HG02840 (cell line): ENCODE measurements around the gene JUNB.
"Not testable (repeated sequence)": the region's sequence is repeated elsewhere in the genome, so short reads cannot be mapped to it uniquely, and the experiment has no call there.

Experiments
- ATAC-seq: cut with Tn5 transposase; IDR thresholded peaks from one replicate; pipeline ENCODE4 v1.9.1; 2021; ENCODE audit warnings: mild to moderate bottlenecking, moderate library complexity, moderate number of reproducible peaks; ENCODE audit not compliant: unreplicated experiment, low FRiP score

JUNB gene

DNA sequence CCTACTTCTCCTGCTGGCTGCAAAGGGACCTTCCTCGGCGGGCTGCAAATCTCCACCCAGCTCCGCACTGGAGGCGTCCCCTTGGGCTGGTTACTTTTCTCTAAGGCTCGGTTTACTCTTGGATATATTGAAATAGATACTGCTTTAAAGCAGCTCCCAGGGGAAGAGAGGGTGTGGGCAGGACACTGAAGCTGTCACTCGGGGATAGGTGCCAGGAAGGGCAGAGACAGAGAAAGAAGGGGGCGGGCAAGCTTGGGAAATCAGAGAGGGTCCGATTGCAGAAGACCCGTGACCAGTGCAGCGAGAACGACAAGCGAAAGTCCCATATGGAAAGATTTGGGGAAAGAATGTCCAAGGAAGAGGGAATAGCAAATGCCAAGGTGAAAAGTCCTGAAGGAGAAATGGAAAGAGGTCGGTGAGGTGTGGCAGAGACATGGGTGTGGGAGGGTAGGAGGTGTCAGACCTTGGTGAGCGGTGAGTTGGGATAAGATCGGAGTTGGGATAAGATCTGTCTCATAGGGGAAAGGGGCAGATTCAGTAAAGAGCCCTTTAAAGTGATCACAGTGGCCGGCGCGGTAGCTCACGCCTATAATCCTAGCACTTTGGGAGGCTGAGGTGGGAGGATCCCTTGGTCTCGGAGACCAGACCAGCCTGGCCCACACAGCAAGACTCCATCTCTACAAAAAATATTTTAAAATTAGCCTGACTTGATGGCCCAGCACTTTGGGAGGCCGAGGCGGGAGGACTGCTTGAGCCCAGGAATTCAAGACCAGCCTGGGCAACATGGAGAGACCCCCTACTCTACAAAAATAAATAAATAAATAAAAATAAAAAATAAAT lies 11.2 kb downstream of the JUNB start:
- no peak for ATAC-seq

DNA sequence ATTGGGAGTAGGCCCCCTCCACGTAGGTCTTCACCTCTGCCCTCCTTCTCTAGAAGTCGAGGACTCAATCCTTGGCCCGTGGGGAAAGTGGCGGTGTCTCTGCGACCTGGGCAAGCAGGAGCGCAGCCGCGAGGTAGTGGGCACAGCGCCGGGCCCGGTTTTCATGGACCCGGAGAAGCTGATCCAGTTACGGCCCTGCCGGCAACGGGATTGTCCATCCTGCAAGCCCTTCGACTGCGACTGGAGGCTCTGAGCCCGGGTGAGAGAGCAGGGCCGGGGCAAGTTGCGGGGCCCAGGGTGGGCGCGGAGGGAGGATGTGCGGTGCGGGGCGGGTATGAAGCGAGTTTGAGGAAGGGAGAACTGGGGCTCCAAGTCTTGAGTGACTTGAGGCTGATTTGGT lies 12.8 kb downstream of the JUNB start:
- no peak for ATAC-seq

DNA sequence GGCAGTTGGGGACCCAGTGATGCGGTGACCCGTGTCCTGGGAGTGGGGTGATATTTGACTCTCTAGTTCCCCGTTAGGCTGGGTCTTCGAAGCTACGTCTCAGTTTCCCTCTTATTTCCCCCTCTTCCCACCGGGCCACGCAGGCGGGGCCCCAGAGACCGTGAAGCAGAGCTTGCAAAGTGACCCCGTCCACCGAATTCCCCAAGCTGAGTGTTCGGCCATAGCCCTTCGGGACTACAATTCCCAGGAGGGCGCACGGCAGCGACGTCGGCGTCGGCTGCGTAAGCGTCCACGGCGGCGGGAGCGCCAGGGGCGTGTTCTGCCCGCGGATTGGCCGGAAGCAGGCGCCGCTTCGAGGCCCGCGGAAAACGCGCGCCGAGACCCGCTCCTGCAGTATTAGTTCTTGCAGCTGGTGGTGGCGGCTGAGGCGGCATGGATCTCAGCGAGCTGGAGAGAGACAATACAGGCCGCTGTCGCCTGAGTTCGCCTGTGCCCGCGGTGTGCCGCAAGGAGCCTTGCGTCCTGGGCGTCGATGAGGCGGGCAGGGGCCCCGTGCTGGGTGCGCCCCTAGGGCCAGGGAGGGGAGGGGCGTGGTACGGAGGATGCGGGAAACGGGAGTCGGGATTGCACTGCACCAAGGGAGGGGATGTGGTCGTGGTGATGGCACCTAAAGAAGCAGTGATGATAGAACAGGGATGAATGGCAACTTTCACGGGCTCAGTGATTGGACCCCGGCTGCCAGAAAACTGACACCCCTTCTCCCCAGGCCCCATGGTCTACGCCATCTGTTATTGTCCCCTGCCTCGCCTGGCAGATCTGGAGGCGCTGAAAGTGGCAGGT lies 15.2 kb downstream of the JUNB start, which contains the start of gene RNASEH2A:
TSS of gene RNASEH2A (plus strand) at position 343 of the 840 bp plus-strand sequence. CDS start at position 433, 90 bp downstream.
- peak; percentile 77 for ATAC-seq

DNA sequence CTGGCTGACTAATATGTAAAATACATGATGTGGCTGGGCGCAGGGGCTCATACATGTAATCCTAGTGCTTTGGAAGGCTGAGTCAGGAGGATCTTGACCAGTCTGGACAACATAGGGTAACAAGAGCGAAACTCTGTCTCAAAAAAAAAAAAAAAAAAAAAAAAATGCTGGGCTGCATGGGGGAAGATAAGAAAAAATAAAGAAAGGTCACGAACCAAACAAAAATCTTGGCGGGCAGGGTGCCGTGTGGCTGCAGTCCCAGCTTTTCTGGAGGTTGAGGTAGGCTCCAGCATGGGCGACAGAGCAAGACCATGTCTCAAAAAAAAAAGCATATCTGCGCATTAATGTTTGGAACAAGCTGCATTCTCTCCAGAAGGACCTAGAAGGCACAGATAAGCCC lies 23.8 kb downstream of the JUNB start:
- ATAC-seq = no peak

DNA sequence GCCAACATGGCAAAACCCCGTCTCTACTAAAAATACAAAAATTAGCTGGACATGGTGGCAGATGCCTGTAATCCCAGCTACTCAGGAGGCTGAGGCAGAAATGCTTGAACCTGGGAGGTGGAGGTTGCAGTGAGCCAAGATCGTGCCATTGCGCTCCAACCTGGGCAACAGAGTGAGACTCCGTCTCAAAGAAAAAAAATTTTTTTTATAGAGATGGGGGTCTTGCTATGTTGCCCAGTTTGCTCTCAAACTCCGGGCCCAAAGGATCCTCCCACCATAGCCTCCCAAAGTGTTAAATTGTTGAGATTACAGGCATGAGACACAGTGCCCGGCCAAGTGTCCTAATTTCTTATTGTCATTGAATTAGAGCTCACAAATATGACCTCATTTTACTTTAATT lies 25.9 kb downstream of the JUNB start:
- not testable (repeated sequence) for ATAC-seq

DNA sequence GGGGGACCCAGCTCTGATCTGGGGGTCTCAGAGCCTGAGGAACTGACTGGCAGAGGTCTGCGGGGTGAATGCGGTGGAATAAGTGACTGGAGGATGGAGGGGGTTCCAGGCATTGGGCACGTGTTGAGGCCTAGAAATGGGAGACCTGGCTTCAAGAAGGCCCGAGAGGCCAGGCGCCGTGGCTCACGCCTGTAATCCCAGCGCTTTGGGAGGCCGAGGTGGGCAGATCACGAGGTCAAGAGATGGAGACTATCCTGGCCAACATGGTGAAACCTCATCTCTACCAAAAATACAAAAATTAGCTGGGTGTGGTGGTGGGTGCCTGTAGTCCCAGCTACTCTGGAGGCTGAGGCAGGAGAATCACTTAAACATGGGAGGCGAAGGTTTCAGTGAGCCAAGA lies 26.5 kb downstream of the JUNB start:
- not testable (repeated sequence) for ATAC-seq

DNA sequence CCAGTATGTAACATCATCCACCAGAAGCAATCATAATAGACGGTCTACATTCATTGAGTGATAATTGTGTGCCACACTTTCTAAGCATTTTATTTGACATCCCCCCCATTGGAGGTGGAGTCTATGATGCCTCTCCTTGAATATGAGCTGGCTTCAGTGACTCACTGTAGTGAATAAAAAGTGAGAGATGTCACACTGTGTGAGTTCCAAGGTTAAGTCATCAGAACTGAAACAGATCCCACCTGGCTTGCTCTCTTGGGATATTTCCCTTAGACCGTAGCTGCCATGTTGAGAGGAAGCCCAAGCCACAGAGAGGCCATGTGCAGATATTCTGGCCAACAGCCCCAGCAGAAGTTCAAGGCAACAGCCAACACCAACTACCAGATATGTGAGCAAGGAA lies 30.5 kb downstream of the JUNB start:
- no peak for ATAC-seq

DNA sequence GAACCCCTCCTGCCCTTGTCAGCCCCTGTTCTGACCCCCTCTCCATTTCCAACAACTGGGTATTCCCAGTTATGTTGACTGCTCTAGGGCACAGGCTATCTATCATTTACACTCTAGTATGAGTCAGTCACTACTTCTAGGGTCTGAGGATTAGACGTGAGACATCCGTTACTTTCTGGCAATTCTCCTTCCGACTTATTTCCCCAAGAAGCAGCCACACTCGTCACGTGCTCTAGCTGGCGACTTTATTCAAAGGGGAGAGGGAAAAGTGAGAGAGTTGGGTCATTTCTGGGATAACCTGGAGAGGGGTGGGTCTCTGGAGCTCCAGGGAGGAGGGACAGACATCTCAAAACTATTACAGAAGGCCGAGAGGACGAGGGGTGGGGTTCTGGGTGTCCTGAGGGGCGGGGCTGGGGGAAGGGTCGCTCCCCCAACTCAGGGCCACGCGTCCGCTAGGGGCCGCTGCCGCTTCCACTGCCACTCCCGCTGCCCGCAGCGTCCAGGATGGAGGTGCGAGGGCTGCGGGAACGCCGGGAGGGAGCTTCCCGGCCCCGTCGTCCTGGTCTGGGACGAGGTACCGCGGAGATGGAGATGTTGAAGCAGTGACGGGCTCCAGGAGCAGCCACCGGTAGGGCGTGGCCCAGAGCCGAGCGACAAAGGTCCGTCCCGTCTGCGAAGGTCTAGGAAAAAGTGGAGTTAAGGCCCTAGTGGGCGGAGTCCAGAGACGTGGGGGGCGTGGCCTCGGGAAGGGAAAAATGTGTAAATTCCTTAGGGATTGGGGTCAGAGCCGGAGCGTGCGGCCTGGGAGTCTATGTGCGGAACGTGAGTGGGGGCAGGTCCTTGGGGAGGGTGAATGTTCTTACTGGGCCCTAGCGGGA lies 34.2 kb downstream of the JUNB start:
- ATAC-seq = no peak

DNA sequence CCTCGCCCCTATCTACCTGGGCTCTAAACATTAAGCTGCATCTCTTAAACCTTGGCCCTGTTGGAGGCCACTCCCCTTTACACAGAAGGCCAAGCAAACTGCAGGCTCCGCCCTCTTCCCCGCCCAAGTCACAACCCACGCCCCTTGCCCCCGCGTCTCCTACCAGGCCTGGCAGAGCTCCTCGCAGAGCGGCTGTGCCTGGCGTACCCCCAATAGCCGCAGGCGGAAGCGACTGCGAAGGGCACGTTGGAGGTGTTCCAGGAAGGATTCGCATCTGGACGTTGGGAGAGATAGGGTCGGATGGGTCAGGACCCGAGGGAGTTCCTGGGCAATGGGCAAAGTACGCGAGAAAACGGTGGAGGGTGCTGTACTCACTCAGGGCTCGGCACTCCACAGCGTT lies 37.2 kb downstream of the JUNB start:
- no peak for ATAC-seq

DNA sequence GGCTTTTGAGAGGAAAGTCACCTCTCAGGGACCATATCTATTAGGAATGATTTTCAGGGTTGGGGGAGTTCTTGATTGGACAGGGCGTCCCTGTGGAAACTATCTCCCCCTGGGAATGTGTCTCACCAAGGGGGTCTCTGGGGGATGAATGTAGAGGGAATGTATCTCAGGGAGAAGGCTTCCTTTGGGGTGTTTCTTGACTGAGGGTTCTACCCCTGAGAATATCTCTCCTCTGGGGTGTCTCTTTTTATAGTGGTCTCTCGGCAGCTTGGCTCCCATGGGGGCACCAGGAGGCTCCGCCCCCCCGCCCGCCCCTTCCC lies 42.1 kb downstream of the JUNB start:
- ATAC-seq = no peak

DNA sequence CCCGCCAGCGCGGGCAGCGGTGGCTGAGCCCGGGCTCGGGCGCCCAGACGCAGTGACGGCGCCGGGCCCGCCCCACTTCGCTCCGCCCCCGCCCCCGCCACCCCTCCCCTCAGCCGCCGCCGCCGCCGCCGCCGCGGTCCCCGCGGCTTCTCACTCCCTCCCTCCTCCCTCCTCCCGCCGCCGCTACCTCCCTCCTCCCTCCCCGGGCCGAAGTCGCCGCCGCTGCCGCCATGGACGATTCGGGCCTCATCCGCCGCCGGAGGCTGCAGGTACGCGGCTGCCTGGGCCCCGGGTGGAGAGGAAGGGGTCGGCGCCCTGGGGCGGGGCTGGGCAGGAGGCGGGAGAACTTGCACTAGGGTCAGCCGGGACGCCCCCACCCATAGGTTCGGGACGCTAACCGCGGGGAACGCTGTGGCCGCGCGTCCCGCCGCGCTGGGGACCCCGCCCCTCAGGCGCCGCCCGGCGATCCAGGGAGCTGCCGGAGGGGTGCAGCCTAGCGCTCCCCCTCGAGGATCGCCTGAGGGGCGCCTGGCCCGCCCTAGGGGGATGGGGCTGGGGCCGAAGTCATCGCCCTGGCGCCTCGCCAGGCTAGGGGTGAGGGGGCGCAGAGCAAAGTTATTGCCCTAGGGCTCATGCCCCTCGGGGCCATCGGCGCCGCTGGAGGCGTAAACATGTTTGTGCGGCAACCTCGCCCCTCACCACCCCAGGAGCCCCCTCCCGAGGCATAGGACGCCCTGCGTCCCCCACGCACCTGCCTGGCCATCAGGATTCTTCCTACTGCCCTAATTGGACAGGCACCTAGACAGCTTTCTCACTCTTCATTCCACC lies 42.7 kb downstream of the JUNB start:
- ATAC-seq = no peak

DNA sequence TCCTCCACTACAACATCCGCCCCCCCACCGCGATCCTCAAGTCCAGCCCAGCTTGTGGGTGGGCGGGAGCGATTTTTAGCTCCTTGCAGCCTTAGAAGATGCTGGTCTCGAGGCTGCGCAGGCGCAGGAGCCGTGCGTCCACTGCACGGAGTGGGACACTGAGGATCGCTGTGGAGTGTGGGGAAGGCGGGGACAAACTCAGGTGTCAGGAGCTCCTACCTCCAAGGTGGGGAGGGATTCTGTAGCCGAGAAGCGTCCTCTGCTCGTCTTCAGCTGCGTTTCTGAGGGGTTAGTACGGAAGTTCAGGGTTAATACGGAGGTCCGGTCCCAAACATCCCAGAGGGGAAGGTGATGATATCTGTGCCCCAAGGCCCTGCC lies 43.3 kb downstream of the JUNB start, which contains the start of gene RTBDN:
TSS of gene RTBDN (minus strand) at position 14 of the 378 bp plus-strand sequence. CDS start 4,600 bp downstream, outside the sequence.
- no peak for ATAC-seq

DNA sequence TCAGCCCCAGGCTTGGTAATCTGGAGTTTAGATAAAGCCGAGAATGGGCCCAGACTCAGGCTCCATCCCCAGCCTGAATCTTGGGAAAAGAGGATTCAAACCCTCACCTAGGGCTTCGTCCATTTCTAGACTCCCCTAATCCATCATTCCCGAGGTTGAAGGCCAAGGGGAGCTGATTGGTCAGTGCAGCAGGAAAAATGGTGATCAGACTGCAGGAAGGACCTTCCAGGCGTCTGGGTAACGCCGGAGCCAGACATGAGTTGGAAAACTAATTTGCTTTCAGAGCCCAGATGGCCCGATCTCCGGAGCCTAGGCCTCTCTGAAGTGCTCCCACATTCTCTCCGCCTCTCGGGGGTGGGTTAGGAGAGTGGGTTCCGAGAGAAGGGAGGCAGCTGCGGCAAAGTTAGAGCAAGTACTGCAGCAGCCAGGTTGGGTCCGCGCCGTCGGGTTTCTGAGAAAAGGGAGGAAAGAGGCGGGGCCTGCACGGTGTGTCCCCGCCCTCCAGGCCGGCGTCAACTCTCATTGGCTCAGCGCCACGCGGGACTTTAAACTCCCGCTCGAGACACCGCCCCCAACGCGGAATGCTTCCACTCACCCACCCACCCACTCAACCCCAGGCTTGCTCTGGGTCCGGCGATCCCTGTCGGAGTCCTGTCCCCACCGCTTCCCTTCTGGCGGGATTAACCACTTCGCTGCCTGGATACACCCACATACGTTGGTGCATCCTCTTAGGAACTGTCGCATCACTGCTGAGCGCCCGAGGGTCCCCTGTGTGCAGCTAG lies 43.9 kb downstream of the JUNB start:
- no peak for ATAC-seq

DNA sequence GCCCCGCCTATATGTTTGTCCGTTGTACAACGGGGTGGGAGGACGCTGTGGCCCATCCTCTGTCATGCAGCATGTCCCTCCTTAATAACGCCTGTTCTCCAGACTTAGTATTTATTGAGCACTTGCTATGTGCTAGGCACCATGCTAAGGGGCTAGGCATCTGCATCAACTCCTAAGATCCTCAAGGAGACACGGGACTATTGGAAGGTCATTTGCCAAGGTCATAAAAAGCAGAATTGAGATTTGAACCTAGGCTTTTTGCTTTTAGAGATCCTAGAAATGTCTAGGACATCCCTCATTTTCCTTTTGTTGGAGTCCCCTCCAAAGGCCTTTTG lies 45.2 kb downstream of the JUNB start:
- ATAC-seq = no peak

DNA sequence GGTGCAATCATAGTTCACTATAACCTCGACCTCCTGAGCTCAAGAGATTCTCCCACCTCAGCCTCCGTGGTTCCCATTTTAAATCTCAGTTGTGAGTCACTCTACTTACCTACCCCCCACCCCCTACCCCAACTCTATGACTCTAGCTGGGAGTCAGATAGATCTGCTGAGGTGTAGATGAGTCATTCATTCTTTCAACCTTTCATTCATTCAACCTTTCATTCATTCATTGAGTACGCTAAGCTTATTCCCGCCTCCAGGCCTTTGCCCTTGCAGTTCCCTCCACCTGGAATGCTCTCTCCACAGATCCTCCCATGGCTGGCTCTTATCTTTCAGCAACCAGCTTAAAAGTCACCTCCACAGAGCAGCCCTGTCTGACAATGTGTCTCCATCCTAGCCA lies 45.9 kb downstream of the JUNB start:
- no peak for ATAC-seq

DNA sequence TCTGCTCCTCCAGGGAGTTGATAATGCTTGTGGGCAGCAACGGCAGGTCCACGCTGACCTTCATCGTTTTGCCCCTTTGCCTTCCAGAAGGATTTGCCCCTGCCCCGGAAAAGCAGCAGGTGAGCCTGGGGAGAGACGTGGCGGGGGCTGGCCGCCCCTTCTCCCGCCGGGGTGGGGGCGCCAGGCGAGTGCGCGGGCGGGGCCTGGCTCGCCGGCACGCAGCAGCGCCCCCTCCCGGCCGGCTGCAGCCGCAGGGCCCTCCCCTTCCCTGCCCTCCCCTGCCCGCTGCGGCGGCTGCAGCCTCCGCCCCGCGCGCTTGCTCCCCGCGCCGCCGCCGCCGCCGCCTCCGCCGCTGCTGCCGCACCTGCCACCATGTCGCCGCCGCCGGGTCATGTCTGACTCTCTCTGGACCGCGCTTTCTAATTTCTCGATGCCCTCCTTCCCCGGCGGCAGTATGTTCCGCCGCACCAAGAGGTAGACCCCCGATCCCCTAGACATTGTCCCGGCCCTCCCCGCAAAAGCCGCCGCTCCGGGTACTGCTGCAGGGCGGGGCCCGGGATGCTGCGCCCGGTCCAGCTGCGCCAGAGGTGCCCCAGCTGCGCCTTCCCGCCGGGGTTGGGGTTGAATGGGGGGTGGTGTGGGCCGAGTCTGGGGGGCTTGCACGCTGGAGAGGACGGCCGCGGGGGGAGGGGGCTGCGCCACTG lies 47.0 kb downstream of the JUNB start, which contains the start of gene MAST1:
TSS of gene MAST1 (plus strand) at position 334 of the 704 bp plus-strand sequence. CDS start at position 392, 58 bp downstream.
- no peak for ATAC-seq

DNA sequence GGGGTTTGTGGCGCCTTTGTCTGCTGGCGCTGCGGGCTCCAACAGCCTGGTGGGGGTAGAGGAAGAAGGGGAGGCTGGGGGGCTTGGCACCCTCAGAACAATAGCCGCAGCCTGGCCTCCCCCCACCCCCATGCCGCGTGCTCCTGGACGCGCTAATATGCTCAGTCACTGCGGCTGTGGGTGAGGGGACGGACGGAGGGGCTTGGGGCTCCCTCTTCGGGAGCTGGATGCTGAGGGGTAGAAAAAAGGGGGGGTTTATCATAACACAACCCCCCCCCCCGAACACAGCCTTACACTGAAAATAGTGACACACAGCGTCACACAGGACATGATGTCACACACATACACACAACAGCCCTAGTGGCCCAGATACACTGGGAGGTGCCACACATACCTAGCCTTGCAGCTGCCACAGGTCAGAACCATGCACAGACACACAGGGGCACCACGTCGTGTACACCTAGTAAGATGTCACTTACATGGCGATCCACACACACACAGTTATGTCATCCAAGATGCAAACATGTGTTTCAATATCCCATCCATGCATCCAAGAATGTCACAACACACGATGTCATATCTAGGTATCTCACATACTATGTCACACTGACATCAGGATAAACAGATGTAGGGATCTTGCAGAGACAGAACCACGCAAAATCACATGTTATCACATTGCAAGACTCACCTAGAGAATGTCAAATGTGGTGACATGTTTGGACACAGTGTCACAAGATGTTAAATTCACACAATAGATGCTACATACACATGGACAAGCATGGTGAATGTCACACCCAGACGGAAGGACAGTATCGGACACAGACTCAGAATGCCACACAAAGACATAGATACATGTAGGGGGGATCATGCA lies 47.8 kb downstream of the JUNB start:
- no peak for ATAC-seq
